Right lobe of liver (tissue), 4 donors: ENCODE data around the gene PLVAP.

Experiments
- POLR2A ChIP-seq: fragments of 450-650 bp; IDR thresholded peaks from one replicate; pipeline ENCODE4 v1.6.1; 2017; ENCODE audit warnings: antibody characterized with exemption, mild to moderate bottlenecking
- TF ChIP-seq, protein P1 (sequence below), 4 donors: fragments of 200-600 bp in 3 of 4; fragments of 450-650 bp in 1 of 4; IDR thresholded peaks; one replicate each; pipeline versions ENCODE4 v1.5.1 to v1.8.0; 2016 to 2022; ENCODE audit warnings: antibody characterized with exemption in 4 of 4, mild to moderate bottlenecking in 2 of 4
- donor health status: DM: no; HTN: no; CAD: no.
- donor health status: DM: no; HTN: no; CAD: no.
- donor health status: DM: no; HTN: yes; CAD: no.

DNA sequence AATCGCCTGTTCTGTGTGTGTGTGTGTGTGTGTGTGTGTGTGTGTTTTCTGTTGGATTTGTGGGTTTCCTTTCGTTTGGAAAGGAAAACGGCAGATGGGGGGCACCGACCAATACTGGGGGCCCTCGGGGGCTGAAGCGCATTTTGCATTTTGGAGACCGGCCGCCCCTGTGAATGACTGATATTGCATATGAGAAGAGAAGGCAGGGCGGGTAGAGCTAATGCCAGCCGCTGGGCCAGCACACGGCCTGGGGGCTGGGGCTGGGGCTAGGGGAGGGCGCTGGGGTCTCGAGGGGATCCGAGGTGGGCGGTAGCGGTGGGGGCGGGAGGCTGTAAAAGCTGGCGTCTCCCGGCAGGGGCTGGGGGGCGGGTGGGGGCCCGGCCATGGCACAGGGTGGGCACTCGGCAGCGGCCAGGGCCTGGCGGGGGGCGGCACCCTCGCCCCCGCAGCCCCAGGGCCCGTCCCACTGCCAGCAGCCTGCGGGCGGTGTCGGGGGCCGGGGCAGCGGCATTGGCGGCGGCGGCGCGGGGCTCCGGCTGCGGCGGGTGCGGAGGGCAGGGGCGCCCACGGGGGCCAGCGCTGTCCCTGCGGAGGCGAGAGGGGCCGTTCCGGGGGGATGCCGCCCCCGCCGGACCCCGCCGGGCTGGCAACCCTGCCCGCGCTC lies 53.7 kb downstream of the PLVAP start:
- TF ChIP-seq, protein P1, sequence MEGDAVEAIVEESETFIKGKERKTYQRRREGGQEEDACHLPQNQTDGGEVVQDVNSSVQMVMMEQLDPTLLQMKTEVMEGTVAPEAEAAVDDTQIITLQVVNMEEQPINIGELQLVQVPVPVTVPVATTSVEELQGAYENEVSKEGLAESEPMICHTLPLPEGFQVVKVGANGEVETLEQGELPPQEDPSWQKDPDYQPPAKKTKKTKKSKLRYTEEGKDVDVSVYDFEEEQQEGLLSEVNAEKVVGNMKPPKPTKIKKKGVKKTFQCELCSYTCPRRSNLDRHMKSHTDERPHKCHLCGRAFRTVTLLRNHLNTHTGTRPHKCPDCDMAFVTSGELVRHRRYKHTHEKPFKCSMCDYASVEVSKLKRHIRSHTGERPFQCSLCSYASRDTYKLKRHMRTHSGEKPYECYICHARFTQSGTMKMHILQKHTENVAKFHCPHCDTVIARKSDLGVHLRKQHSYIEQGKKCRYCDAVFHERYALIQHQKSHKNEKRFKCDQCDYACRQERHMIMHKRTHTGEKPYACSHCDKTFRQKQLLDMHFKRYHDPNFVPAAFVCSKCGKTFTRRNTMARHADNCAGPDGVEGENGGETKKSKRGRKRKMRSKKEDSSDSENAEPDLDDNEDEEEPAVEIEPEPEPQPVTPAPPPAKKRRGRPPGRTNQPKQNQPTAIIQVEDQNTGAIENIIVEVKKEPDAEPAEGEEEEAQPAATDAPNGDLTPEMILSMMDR (IDR thresholded peaks at IDR 0.05): no peak
- no peak for TF ChIP-seq POLR2A
